HG03097 (cell line): ENCODE measurements around the gene ZBTB46.
"Not testable (repeated sequence)": the region's sequence is repeated elsewhere in the genome, so short reads cannot be mapped to it uniquely, and the experiment has no call there.

Experiments
- ATAC-seq: cut with Tn5 transposase; IDR thresholded peaks from one replicate; pipeline ENCODE4 v1.9.1; 2021; ENCODE audit not compliant: unreplicated experiment, low FRiP score

Gene ZBTB46

GRCh38 chr20:63738687-63739129 is 92.4 kb downstream of the ZBTB46 start:
- ATAC-seq, result no peak

GRCh38 chr20:63737945-63738686 is 92.9 kb downstream of the ZBTB46 start:
- ATAC-seq, result no peak

- ATAC-seq, result no peak
Measured at GRCh38 chr20:63737695-63737944, 93.4 kb downstream of the ZBTB46 start.

- no peak for ATAC-seq
Measured at GRCh38 chr20:63736893-63737694, 94.0 kb downstream of the ZBTB46 start.

- ATAC-seq, result peak; percentile 22
Measured at GRCh38 chr20:63735859-63736718, 95.0 kb downstream of the ZBTB46 start, which contains the start of gene LIME1. Gene LIME1 (plus strand): TSS chr20:63736664. CDS start chr20:63737550, 886 bp downstream.

- no peak for ATAC-seq
Measured at GRCh38 chr20:63734946-63735858, 95.9 kb downstream of the ZBTB46 start.

GRCh38 chr20:63734111-63734945 is 96.7 kb downstream of the ZBTB46 start:
- no peak for ATAC-seq

- no peak for ATAC-seq
Measured at GRCh38 chr20:63733579-63734081, 97.4 kb downstream of the ZBTB46 start.

GRCh38 chr20:63733117-63733516 is 97.9 kb downstream of the ZBTB46 start:
- no peak for ATAC-seq

- ATAC-seq, result no peak
Measured at GRCh38 chr20:63732118-63733095, 98.7 kb downstream of the ZBTB46 start.

GRCh38 chr20:63731410-63731809 is 99.7 kb downstream of the ZBTB46 start:
- no peak for ATAC-seq

GRCh38 chr20:63730189-63730733 is 100.8 kb downstream of the ZBTB46 start:
- ATAC-seq, result not testable (repeated sequence)

- ATAC-seq, result not testable (repeated sequence)
Measured at GRCh38 chr20:63722967-63723622, 108.0 kb downstream of the ZBTB46 start.

- no peak for ATAC-seq
Measured at GRCh38 chr20:63718996-63719395, 112.1 kb downstream of the ZBTB46 start.

GRCh38 chr20:63714858-63715257 is 116.2 kb downstream of the ZBTB46 start:
- no peak for ATAC-seq

- ATAC-seq, result no peak
Measured at GRCh38 chr20:63712191-63712590, 118.9 kb downstream of the ZBTB46 start.

GRCh38 chr20:63711085-63711645 is 119.9 kb downstream of the ZBTB46 start:
- ATAC-seq, result no peak
